Measurements from ENCODE around the gene CPSF4.

- no peak for TF ChIP-seq TCF12 (IDR thresholded peaks at IDR 0.05; ENCODE audit: low read depth)
- TF ChIP-seq EP300 (IDR thresholded peaks at IDR 0.05; ENCODE audit: borderline replicate concordance) = no peak
- TF ChIP-seq NFIC (IDR thresholded peaks at IDR 0.05) = no peak
- TF ChIP-seq TEAD4 (IDR thresholded peaks at IDR 0.05) = no peak
- no peak for TF ChIP-seq YY1 (IDR thresholded peaks at IDR 0.05; ENCODE audit: low read depth)
Measured at GRCh38 chr7:99437946-99438572, 684 bp upstream of the CPSF4 start.
